HL-60 (cell line): ENCODE data around the gene ADGRL3.

ENCODE experiments used
- DNase-seq, 2 experiments: peaks; one replicate each; pipeline ENCODE4 v3.0.0-alpha.2; 2010 to 2020; ENCODE audit warnings: low read depth in 1 of 2, low spot score in 1 of 2
- H3K27ac ChIP-seq: fragments of 250-450 bp; sonication (Bioruptor Pico); replicated peaks from 2 replicates; pipeline ENCODE4 v1.5.1; 2020; ENCODE audit warnings: mild to moderate bottlenecking, moderate library complexity
- H3K27me3 ChIP-seq: fragments of 250-450 bp; sonication (Bioruptor Pico); 2 replicates; pipeline ENCODE4 v1.5.1; 2021; ENCODE audit warnings: mild to moderate bottlenecking, moderate library complexity; ENCODE audit not compliant: insufficient read depth, poor library complexity, severe bottlenecking
- H3K4me3 ChIP-seq: replicated peaks from 2 replicates; pipeline ENCODE4 v1.5.1; 2011; ENCODE audit warnings: mild to moderate bottlenecking, control low read depth, low read length; ENCODE audit not compliant: insufficient read depth
- CTCF ChIP-seq: IDR thresholded peaks from one replicate; pipeline ENCODE4 v1.5.1; 2011; ENCODE audit warnings: low read length, control low read depth, inconsistent platforms; ENCODE audit not compliant: insufficient read depth
- GABPA ChIP-seq: IDR thresholded peaks from 2 replicates; pipeline ENCODE4 v1.6.1; 2012; ENCODE audit warnings: low read depth
- POLR2AphosphoS5 ChIP-seq: IDR thresholded peaks from 2 replicates; pipeline ENCODE4 v1.6.1; 2012; ENCODE audit warnings: low read depth
- REST ChIP-seq: IDR thresholded peaks from 2 replicates; pipeline ENCODE4 v1.6.1; 2012; ENCODE audit warnings: low read depth; ENCODE audit not compliant: insufficient replicate concordance
- SPI1 ChIP-seq: IDR thresholded peaks from 2 replicates; pipeline ENCODE4 v1.6.1; 2012; ENCODE audit warnings: low read depth, mild to moderate bottlenecking, borderline replicate concordance

ADGRL3 gene

GRCh38 chr4:61411241-61411640 lies 211.1 kb downstream of the ADGRL3 start:
- Histone ChIP-seq H3K27me3 (no peaks in the 10 kb centered on the region), H3K4me3 (no peak overlapping the region), H3K27ac (no peak overlapping the region)
- TF ChIP-seq REST = no peak
- no peak for TF ChIP-seq SPI1
- no peak for TF ChIP-seq POLR2AphosphoS5
- TF ChIP-seq GABPA = no peak
- no peak for TF ChIP-seq CTCF
- peak in 1 of 2 experiments; percentile 28 for DNase-seq

GRCh38 chr4:61425315-61425714 lies 225.2 kb downstream of the ADGRL3 start:
- H3K27ac ChIP-seq = no peak overlapping the region
- H3K27me3 ChIP-seq = no peaks in the 10 kb centered on the region
- DNase-seq = no peak
- H3K4me3 ChIP-seq = no peak overlapping the region
- no peak for TF ChIP-seq REST
- TF ChIP-seq CTCF = no peak
- TF ChIP-seq GABPA = no peak
- TF ChIP-seq POLR2AphosphoS5 = no peak
- TF ChIP-seq SPI1 = no peak

- DNase-seq = no peak
- Histone ChIP-seq H3K27ac (no peak overlapping the region), H3K4me3 (no peak overlapping the region), H3K27me3 (no peaks in the 10 kb centered on the region)
- TF ChIP-seq REST (no peak), CTCF (no peak), GABPA (no peak), POLR2AphosphoS5 (no peak)
Observed at GRCh38 chr4:61426229-61426628, 226.1 kb downstream of the ADGRL3 start.
